ELF-1 (cell line): ENCODE results near the gene AP3B1.
"Not testable (repeated sequence)": the region's sequence is repeated elsewhere in the genome, so short reads cannot be mapped to it uniquely, and the experiment has no call there.

ENCODE experiments used
- DNase-seq: peaks from one replicate; pipeline ENCODE4 v3.0.0-alpha.2; 2016; ENCODE audit warnings: low read depth, low spot score

Gene AP3B1

GRCh38 chr5:78065663-78066062 is 228.8 kb downstream of the AP3B1 start:
- peak; percentile 71 for DNase-seq

GRCh38 chr5:78064941-78065472 is 229.5 kb downstream of the AP3B1 start:
- no peak for DNase-seq

GRCh38 chr5:78063495-78063894 is 231.0 kb downstream of the AP3B1 start:
- no peak for DNase-seq

- DNase-seq, result no peak
Measured at GRCh38 chr5:78062645-78063044, 231.9 kb downstream of the AP3B1 start.

GRCh38 chr5:78060421-78060820 is 234.1 kb downstream of the AP3B1 start:
- no peak for DNase-seq

GRCh38 chr5:78058625-78059024 is 235.9 kb downstream of the AP3B1 start:
- DNase-seq, result no peak

GRCh38 chr5:78056901-78057514 is 237.5 kb downstream of the AP3B1 start:
- no peak for DNase-seq

- DNase-seq, result no peak
Measured at GRCh38 chr5:78056053-78056452, 238.4 kb downstream of the AP3B1 start.

GRCh38 chr5:78050888-78051287 is 243.6 kb downstream of the AP3B1 start:
- no peak for DNase-seq

- not testable (repeated sequence) for DNase-seq
Measured at GRCh38 chr5:78046823-78047222, 247.7 kb downstream of the AP3B1 start.

- DNase-seq, result peak; percentile 84
Measured at GRCh38 chr5:78046006-78046405, 248.5 kb downstream of the AP3B1 start.

GRCh38 chr5:78041805-78042204 is 252.7 kb downstream of the AP3B1 start:
- DNase-seq, result no peak

- DNase-seq, result peak; percentile 71
Measured at GRCh38 chr5:78025540-78025939, 269.0 kb downstream of the AP3B1 start.

- DNase-seq, result no peak
Measured at GRCh38 chr5:78019744-78020143, 274.8 kb downstream of the AP3B1 start.

GRCh38 chr5:78016863-78017529 is 277.5 kb downstream of the AP3B1 start:
- peak; percentile 27 for DNase-seq

- no peak for DNase-seq
Measured at GRCh38 chr5:78009937-78010527, 284.5 kb downstream of the AP3B1 start.

GRCh38 chr5:78008356-78008967 is 286.0 kb downstream of the AP3B1 start:
- DNase-seq, result peak; percentile 47

GRCh38 chr5:78007233-78007632 is 287.3 kb downstream of the AP3B1 start:
- no peak for DNase-seq

- no peak for DNase-seq
Measured at GRCh38 chr5:78006449-78006848, 288.0 kb downstream of the AP3B1 start.

GRCh38 chr5:78005021-78005785 is 289.3 kb downstream of the AP3B1 start:
- DNase-seq, result no peak

GRCh38 chr5:78004559-78004958 is 289.9 kb downstream of the AP3B1 start:
- DNase-seq, result no peak

- DNase-seq, result no peak
Measured at GRCh38 chr5:78003919-78004318, 290.6 kb downstream of the AP3B1 start.
